OCI-LY1 (cell line): Measurements from ENCODE around the gene HECW1.

Experiments used
- CTCF ChIP-seq: fragments of 200-600 bp; sonication (generic), shearing (Covaris generic); IDR thresholded peaks from 2 replicates; pipeline ENCODE4 v1.5.1; 2017; ENCODE audit warnings: mild to moderate bottlenecking, antibody characterized with exemption, low read length, moderate library complexity, mixed read lengths
- EZH2 ChIP-seq: fragments of 200-600 bp; sonication (generic), shearing (Covaris generic); IDR thresholded peaks from 2 replicates; pipeline ENCODE4 v1.8.0; 2017; ENCODE audit warnings: borderline replicate concordance, mixed run types, mild to moderate bottlenecking, antibody characterized with exemption, low read length, moderate library complexity, mixed read lengths

DNA sequence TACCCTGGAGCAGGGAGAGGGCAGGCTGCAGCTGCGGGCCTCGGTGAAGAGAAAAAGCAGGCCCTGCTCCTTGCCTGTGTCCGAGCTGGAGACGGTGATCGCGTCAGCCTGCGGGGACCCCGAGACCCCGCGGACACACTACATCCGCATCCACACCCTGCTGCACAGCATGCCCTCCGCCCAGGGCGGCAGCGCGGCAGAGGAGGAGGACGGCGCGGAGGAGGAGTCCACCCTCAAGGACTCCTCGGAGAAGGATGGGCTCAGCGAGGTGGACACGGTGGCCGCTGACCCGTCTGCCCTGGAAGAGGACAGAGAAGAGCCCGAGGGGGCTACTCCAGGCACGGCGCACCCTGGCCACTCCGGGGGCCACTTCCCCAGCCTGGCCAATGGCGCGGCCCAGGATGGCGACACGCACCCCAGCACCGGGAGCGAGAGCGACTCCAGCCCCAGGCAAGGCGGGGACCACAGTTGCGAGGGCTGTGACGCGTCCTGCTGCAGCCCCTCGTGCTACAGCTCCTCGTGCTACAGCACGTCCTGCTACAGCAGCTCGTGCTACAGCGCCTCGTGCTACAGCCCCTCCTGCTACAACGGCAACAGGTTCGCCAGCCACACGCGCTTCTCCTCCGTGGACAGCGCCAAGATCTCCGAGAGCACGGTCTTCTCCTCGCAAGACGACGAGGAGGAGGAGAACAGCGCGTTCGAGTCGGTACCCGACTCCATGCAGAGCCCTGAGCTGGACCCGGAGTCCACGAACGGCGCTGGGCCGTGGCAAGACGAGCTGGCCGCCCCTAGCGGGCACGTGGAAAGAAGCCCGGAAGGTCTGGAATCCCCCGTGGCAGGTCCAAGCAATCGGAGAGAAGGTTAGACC lies 332.5 kb downstream of the HECW1 start:
- TF ChIP-seq CTCF (no peak), EZH2 (no peak)
